HG03432 (cell line): ENCODE data around the gene EEPD1.
"Not testable (repeated sequence)": the region's sequence is repeated elsewhere in the genome, so short reads cannot be mapped to it uniquely, and the experiment has no call there.

ENCODE experiments used
- ATAC-seq: cut with Tn5 transposase; IDR thresholded peaks from one replicate; pipeline ENCODE4 v1.9.1; 2021; ENCODE audit warnings: mild to moderate bottlenecking, moderate library complexity; ENCODE audit not compliant: unreplicated experiment

The EEPD1 gene

GRCh38 chr7:36152756-36153570 is at the start of gene EEPD1:
EEPD1 (plus strand) TSS chr7:36153254; CDS start chr7:36154325, 1,071 bp downstream.
- peak; percentile 95 for ATAC-seq

DNA sequence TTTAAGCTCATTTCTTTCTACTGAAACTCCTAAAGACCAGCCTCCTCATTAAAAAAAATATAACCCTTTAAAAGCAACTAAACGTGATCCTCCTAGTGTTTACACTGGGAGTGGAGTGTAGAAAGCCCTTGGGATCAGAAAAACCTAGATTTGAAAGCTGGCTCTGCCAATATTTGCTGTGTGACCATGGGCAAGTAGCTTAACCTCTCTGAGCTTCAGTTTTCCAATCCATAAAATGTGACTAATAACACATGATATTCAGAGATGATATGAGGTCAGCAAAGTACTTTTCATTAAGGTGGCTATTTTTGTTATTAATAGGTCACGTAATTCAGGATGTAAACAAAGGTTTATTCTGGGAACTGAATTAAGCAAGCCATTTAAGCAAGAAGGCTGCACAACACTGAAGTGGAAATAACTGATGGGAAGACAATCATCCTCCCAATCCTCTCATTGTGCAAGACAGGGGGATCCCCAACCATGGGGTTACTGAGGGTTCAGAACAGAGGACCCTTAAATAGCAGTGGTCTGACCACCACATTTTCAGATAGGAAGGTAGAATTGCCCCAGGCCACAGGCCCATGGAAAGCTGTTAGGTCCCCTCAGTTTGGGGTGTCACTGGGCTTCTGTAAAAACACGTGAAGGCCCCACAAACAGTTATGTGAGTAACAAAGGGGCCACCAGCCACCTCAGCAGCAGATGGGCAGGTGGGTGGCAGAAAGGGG is 49.1 kb upstream of the EEPD1 start:
- ATAC-seq, result no peak

DNA sequence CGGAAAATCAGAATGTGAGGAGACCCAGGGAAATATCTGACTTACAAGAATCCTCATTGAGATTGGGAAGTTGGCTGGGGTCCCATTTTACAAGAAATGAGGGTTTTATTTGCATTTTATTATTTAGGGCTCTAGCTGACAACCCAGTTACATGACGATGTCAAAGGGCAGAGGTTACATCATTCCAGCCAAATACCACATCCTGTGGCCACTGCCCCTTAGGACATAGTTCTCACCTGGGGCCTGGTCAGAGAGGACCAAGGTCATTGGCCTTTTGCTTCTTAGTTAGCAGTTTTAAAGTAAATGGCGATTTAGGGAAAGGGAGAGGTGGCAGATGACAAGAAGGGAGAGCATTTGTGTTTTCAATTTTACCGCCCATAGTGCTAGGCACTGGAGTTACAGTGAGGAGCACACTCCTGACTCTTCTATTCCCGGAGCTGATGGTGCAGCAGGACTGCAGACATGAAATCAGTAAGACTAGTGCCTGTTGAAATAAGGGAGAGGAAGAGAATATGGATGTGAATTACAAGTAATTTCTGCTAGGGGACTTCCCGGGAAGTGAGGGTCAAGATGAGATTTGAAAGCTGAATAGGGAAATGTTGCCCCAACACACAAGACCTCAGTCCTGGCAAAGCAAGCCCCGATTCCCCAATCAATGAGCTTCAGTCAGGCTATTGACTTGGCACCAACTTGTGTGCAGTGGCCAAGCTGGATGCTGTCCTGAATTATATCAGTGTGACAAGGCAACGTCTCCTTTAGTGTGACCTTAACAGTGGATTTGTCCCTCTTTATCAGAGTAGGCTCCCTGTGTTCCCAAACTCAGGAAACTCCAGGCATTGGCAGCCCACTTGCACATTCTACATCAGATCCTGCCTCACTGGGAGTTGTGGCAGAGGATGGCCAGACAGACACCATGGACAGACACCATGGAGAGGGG is 45.8 kb upstream of the EEPD1 start:
- not testable (repeated sequence) for ATAC-seq

- ATAC-seq, result no peak
Observed at GRCh38 chr7:36107926-36108631, 45.0 kb upstream of the EEPD1 start.

- no peak for ATAC-seq
Observed at GRCh38 chr7:36109013-36109627, 43.9 kb upstream of the EEPD1 start.

GRCh38 chr7:36110584-36110983 is 42.5 kb upstream of the EEPD1 start:
- no peak for ATAC-seq

DNA sequence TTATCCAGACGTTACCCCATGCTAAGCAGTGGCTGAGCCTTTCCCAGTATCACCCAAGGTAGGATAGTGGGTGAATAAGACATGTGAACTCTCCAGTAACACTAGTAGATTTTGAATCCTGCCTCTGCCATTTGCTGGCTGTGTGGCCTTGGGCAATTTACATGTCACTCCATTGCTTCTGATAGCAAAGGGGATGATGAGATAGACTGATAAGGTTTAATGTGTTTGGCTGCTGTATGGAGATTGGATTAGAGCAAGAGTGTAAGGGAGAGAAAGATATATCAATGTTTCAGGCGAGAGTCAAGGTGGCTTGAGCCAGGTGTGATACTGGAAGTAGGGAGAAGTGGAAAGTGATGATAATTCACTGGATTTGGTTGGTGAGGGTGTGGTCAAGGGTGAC is 40.1 kb upstream of the EEPD1 start:
- no peak for ATAC-seq

DNA sequence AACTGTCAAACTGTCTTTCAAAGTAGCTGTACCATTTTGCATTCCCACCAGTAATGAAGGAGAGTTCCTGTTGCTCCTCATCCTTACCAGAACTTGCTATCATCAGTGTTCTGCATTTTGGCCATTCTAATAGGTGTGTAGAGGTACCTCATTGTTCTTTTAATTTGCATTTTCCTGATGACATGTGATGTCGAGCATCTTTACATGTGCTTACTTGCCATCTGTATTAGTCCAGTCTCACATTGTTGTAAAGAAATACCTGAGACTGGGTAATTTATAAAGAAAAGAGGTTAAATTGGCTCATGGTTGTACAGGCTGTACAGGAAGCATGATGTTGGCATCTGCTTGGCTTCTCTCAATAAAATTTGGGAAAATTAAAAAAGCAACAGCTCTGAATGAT is 38.7 kb upstream of the EEPD1 start:
- ATAC-seq, result no peak

DNA sequence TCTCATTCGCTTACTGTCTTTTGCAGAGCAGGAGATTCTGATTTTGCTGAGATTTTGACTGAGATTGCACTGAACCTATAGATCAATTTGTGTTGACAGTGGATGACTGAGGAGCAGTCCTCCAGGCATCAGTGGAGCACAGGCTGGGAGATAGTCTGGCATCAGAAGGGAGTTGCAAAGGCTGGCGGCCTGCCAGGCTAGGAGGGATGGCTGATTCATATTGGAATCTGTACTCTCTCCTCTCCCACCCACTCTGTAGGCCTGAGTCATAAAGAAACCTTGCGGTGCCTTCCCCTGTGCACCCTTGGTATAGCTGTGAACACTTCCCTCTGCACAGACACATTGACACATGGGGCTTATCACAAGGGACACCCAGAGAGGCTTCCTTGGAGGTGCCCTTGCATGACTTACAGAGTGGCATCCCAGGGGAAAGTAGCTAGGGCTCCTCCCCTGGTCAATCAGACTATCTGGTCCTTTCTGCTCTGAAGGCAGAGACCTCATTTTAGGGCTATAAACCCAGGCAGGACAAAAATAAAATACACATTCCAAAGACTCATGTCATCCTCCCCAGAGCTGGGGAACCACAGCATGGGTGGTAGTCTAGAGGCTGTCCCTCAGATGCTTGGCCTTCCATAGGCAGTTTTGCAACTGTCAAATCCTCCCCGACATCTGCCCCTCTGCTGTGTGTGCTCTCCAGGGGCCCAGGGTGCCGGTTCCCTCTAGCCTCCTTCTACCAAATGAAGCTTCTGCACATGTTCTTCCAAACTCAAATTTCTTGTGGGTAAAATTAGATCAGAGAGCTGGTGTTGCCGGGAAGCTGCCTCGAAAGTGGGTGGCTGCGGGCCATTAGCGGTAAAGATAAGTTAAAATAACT is 37.4 kb upstream of the EEPD1 start:
- peak; percentile 100 for ATAC-seq

- no peak for ATAC-seq
Observed at GRCh38 chr7:36116347-36117202, 36.5 kb upstream of the EEPD1 start.

- no peak for ATAC-seq
Observed at GRCh38 chr7:36117203-36117840, 35.7 kb upstream of the EEPD1 start.

- ATAC-seq, result no peak
Observed at GRCh38 chr7:36118344-36118743, 34.7 kb upstream of the EEPD1 start.

- ATAC-seq, result no peak
Observed at GRCh38 chr7:36119005-36119706, 33.9 kb upstream of the EEPD1 start.

GRCh38 chr7:36119983-36120646 is 32.9 kb upstream of the EEPD1 start:
- ATAC-seq, result not testable (repeated sequence)

- ATAC-seq, result not testable (repeated sequence)
Observed at GRCh38 chr7:36125630-36126029, 27.4 kb upstream of the EEPD1 start.

DNA sequence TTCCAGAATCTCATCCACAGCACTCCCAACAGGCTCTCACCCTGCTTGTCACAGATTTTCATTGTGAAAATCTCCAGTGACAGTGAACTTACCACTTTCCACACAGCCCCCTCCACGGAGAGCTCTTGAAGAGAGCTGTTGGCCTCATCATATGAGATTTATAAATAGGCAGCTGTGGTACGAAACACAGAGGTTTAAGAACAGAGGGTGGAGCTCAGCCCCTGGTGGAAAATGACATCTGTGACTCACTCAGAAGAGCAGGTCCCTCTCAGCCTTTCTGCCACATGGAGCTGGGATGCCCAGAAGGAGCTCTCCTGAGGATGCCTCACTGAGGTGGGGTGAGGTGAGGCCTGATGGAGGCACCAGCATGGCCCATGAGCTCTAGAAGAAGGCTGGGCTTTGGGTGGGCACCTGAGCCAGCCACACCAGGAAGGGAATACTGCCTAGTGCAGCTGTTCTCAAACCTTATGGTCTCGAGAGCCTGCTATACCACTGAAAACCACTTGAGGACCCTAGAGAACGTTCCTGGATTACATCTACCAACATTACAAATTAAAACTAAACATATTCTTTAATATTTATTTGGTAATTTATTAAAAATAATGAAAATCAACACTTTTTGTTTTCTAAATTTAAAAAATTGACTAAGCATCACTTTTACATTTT is 25.8 kb upstream of the EEPD1 start:
- ATAC-seq, result no peak
